Peyer's patch (tissue), 4 donors: Measurements from ENCODE around the gene RNF187.

Experiments
- CTCF ChIP-seq, 6 experiments: fragments of 450-650 bp in 4 of 6; fragments of 200-600 bp in 2 of 6; sonication (generic) in 1 of 6; IDR thresholded peaks; one replicate each; pipeline ENCODE4 v1.5.1; 2017 to 2019; ENCODE audit warnings: antibody characterized with exemption in 6 of 6, mild to moderate bottlenecking in 3 of 6, moderate library complexity in 1 of 6
- POLR2A ChIP-seq, 2 donors: fragments of 450-650 bp; IDR thresholded peaks; one replicate each; pipeline ENCODE4 v1.5.1; 2017; ENCODE audit warnings: antibody characterized with exemption in 2 of 2, mild to moderate bottlenecking in 2 of 2, moderate library complexity in 2 of 2

- TF ChIP-seq POLR2A (IDR thresholded peaks at IDR 0.05) (no peak), CTCF (IDR thresholded peaks at IDR 0.05) (no peak)
Measured at GRCh38 chr1:228494391-228494790, 7.2 kb downstream of the RNF187 start.
